Skeletal muscle tissue (tissue), 5 donors: Measurements from ENCODE around the gene PDZD11. TPM values are rescaled to one million over a fixed set of nuclear protein-coding genes. Genes with fewer than 3 reads are reported as not detected.

Source experiments
- H3K27ac ChIP-seq: one replicate; pipeline ENCODE4 v1.7.0; 2013; ENCODE audit warnings: mild to moderate bottlenecking, low read depth, low read length, inconsistent platforms
- H3K27me3 ChIP-seq, 3 donors: one replicate each; pipeline ENCODE4 v1.7.0; 2013; ENCODE audit warnings: low read length in 3 of 3; ENCODE audit not compliant: control insufficient read depth in 3 of 3, insufficient read depth in 3 of 3
- H3K36me3 ChIP-seq, 3 donors: one replicate each; pipeline ENCODE4 v1.7.0; 2013; ENCODE audit warnings: low read length in 3 of 3; ENCODE audit not compliant: control insufficient read depth in 3 of 3, insufficient read depth in 3 of 3
- H3K4me1 ChIP-seq, 3 donors: one replicate each; pipeline ENCODE4 v1.7.0; 2013; ENCODE audit warnings: low read length in 3 of 3, mild to moderate bottlenecking in 3 of 3; ENCODE audit not compliant: control insufficient read depth in 3 of 3, insufficient read depth in 3 of 3
- H3K4me3 ChIP-seq, 3 donors: one replicate each; pipeline ENCODE4 v1.7.0; 2013; ENCODE audit warnings: low read length in 3 of 3
- H3K9ac ChIP-seq, 3 donors: one replicate each; pipeline ENCODE4 v1.7.0; 2013; ENCODE audit warnings: low read length in 3 of 3, mild to moderate bottlenecking in 3 of 3, moderate library complexity in 2 of 3, low read depth in 1 of 3
- H3K9me3 ChIP-seq, 3 donors: one replicate each; pipeline ENCODE4 v1.7.0; 2013; ENCODE audit warnings: low read length in 3 of 3; ENCODE audit not compliant: control insufficient read depth in 3 of 3
- small RNA-seq: library from RNA; depleted of rRNA; stranded (forward); fragments of <200 nt; gene quantifications from one replicate; pipeline ENCODE3, GENCODE V24; 2014
- total RNA-seq: library from RNA; depleted of rRNA; stranded (reverse); fragments of >200 nt; gene quantifications from one replicate; pipeline ENCODE4 v1.2.3, GENCODE V29; 2014
- donor health status: Osteomylitis.

Gene PDZD11
- total RNA-seq, 1 donor from 2014 or later, result 14.1 TPM

DNA sequence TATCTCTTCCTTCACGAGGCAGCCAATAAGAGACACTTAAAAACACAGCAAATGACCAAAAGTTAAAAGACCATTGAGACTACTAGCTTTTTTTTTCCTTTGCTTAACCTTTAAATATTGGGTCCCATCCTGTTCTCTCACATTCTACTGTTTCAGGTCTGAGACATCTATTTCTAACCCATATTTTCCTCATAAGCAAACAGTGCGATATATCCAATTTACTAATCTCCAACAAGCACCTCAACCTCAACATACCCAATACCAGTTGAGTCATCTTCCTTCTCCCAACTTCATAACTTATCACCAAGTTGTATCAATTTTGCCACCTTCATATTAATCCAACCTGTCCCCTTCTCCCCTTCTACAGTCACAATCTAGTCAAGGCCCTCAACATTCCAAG is 48.2 kb downstream of the PDZD11 start:
- Histone ChIP-seq H3K9ac (no peak overlapping the region), H3K36me3 (no peaks in the 10 kb centered on the region), H3K4me1 (no peaks in the 10 kb centered on the region), H3K9me3 (no peaks in the 10 kb centered on the region), H3K27me3 (no peaks in the 10 kb centered on the region), H3K4me3 (no peak overlapping the region), H3K27ac (no peak overlapping the region)

DNA sequence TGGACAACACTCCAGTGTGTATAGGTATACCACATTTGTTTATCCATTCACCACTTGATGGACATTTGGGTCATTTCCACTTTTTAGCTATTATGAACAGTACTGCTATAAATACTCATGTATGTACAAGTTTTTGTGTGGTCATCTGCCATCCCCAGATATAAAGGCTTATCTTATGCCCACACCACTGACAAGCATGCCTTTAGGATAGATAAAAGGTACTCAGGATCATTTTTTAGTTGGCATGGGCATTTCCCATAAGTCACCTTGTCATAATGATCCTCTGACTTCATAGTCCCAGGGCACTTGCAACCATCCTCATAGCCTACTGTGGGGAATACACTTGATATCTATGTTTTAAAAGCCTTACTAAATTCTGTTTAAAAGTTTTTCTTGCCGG is 49.0 kb downstream of the PDZD11 start:
- Histone ChIP-seq H3K9me3 (no peaks in the 10 kb centered on the region), H3K9ac (no peak overlapping the region), H3K36me3 (no peaks in the 10 kb centered on the region), H3K4me3 (no peak overlapping the region), H3K27me3 (no peaks in the 10 kb centered on the region), H3K4me1 (no peaks in the 10 kb centered on the region), H3K27ac (no peak overlapping the region)

Small RNA genes within 50 kb of the gene (small RNA-seq; reads per million reads assigned to genes)
- gene RNA5SP507, result not detected

Other genes starting within 250 kb of the PDZD11 start
- gene AWAT2, start 240.0 kb downstream of the PDZD11 start, total RNA-seq, result not detected
- gene OTUD6A, start 227.5 kb downstream of the PDZD11 start, total RNA-seq, result not detected
- gene IGBP1, start 156.5 kb downstream of the PDZD11 start, total RNA-seq, result 151 TPM
- not detected for gene DGAT2L6, start 112.4 kb downstream of the PDZD11 start, total RNA-seq
- not detected for gene AWAT1, start 55.3 kb downstream of the PDZD11 start, total RNA-seq
- not detected for gene P2RY4, start 29.7 kb downstream of the PDZD11 start, total RNA-seq
- not detected for gene ARR3, start 21.6 kb downstream of the PDZD11 start, total RNA-seq
- not detected for gene RAB41, start 7.8 kb downstream of the PDZD11 start, total RNA-seq
- gene KIF4A, start 177 bp upstream of the PDZD11 start, total RNA-seq, result 3.7 TPM
- gene GDPD2, start 133.4 kb upstream of the PDZD11 start, total RNA-seq, result not detected
- gene DLG3, start 154.9 kb upstream of the PDZD11 start, total RNA-seq, result 7.3 TPM